NCI-H345 (cell line): ENCODE data around the gene CORT.
"Not testable (repeated sequence)": the region's sequence is repeated elsewhere in the genome, so short reads cannot be mapped to it uniquely, and the experiment has no call there.

Experiments
- DNase-seq: peaks from one replicate; lab custom pipeline; 2025; lab: John Stamatoyannopoulos, UW

The CORT gene, protein sequence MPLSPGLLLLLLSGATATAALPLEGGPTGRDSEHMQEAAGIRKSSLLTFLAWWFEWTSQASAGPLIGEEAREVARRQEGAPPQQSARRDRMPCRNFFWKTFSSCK

DNA sequence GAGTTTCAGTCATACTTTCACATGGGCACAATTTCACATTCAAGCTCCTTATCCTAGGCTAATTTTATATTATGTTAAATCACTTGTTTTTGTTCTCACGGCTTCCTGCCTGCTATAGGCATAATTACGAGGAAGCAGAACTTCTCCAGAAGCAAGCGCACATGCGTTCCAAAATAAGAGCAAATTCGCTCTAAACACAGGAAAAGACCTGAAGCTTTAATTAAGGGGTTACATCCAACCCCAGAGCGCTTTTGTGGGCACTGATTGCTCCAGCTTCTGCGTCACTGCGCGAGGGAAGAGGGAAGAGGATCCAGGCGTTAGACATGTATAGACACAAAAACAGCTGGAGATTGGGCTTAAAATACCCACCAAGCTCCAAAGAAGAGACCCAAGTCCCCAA, at the start of gene CORT:
CORT (plus strand) TSS at position 281 of the 400 bp plus-strand sequence. CDS start 193 bp downstream, outside the sequence.
- DNase-seq = no peak

GRCh38 chr1:10401281-10401680, 48.5 kb upstream of the CORT start:
- DNase-seq = no peak

DNA sequence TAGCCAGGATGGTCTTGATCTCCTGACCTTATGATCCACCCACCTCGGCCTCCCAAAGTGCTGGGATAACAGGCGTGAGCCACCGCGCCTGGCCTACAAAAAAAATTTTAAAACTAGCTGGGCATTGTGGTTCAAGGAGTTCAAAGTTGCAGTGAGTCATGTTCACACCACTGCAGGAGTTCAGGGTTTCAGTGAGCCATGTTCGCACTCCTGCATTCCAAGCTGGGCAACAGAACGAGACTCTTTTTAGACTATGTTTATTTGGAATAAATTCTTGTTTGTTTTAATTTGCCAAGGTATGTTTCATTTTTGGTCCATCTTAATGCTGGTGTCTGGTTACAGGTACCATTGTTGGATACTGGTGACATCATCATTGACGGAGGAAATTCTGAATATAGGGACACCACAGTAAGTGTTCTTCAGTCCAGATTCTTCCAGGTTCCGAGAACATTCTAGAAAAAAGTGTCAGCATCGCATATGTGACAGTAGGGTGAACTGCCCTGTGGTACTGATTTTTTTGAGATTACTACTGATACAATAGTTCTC, 47.0 kb upstream of the CORT start:
- DNase-seq = no peak

- no peak for DNase-seq
Observed at GRCh38 chr1:10407201-10407600, 42.6 kb upstream of the CORT start.

- DNase-seq = no peak
Observed at GRCh38 chr1:10415211-10415930, 34.5 kb upstream of the CORT start.

DNA sequence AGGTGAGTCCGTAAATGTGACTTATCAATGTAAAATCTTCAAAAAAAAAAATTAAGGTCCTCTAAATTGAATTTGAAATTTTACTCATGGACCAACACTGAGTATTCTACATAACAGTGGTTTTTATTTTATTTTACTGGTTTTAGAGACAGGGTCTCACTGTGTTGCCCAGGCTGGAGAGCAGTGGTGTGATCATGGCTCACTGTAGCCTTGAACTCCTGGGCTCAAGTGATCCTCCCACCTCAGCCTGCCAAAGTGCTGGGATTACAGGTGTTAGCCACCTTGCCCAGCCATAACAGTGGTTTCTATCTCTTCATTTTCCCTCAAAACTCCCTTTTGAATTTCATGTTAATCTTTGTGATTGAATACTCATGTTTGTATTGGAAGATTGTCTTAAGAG, 33.9 kb upstream of the CORT start:
- not testable (repeated sequence) for DNase-seq

GRCh38 chr1:10418741-10419140, 31.1 kb upstream of the CORT start:
- not testable (repeated sequence) for DNase-seq

- DNase-seq = no peak
Observed at GRCh38 chr1:10419351-10419750, 30.5 kb upstream of the CORT start.

- DNase-seq = no peak
Observed at GRCh38 chr1:10421637-10422036, 28.2 kb upstream of the CORT start.

GRCh38 chr1:10424034-10424433, 25.8 kb upstream of the CORT start:
- no peak for DNase-seq

DNA sequence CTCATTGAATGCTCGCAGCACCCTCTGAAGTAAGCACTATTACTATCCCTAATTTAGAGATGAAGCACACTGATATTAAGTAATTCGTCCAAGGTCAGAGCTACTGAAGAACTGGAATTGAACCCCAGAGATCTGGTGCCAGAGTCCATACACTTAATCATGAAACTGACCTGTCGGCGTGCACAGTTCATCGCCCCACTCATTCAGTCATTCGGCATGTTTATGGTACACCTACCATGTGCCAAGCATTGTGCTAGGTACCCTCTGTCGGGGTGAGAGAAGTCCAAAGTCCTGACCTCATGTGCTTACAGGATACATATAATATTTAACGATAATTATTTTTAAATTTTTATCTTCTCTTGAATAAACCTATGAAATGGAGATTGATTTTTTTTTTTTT, 25.2 kb upstream of the CORT start:
- no peak for DNase-seq

DNA sequence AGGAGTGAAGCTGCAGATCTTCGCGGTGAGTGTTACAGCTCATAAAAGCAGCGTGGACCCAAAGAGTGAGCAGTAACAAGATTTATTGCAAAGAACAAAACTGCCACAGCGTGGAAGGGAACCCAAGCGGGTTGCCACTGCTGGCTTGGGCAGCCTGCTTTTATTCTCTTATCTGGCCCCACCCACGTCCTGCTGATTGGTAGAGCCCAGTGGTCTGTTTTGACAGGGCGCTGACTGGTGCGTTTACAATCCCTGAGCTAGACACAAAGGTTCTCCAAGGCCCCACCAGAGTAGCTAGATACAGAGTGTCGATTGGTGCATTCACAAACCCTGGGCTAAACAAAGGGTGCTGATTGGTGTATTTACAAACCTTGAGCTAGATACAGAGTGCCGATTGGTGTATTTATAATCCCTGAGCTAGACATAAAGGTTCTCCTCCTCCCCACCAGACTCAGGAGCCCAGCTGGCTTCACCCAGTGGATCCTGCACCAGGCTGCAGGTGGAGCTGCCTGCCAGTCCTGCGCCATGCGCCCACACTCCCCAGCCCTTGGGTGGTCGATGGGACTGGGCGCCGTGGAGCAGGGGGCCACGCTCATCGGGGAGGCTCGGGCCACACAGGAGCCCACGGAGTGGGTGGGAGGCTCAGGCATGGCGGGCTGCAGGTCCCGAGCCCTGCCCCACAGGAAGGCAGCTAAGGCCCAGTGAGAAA, 23.9 kb upstream of the CORT start:
- not testable (repeated sequence) for DNase-seq

GRCh38 chr1:10426535-10426848, 23.3 kb upstream of the CORT start:
- DNase-seq = not testable (repeated sequence)

DNA sequence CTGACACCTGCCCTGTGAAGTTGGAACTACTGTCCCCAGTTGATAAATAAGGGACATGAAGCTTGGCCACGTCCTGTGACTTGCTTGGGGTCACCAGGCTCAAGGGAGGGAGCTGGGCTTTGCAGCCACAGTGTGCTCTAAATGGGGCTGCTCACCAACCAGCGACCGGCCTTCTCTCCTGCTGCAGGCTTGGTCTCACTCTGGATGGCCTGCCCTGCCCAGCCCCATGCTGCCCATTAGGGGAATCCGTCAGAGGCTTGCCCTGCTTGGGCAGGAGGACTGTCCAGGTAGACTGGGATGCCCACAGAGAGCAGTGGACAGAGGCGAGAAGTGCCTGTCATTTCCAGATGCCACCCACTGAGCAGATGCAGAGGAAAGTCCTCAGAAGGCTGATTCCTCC, 20.8 kb upstream of the CORT start:
- DNase-seq = no peak

DNA sequence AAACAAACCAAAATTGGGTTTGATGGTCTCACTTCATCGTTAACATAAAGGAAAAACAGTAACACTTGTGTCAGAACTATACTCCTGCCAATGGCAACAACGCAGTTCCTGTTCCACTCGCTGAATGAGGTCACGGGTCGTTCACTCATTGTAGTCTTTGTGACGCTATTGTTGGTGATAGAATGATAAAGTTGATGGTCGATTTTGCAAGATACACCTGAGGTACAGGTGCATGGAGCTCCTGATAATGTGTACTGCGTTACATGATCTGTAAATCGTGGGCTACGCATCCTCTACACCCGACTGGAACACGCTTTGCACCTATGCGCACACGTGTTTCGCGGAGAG, 20.0 kb upstream of the CORT start:
- DNase-seq = peak; percentile 31

DNA sequence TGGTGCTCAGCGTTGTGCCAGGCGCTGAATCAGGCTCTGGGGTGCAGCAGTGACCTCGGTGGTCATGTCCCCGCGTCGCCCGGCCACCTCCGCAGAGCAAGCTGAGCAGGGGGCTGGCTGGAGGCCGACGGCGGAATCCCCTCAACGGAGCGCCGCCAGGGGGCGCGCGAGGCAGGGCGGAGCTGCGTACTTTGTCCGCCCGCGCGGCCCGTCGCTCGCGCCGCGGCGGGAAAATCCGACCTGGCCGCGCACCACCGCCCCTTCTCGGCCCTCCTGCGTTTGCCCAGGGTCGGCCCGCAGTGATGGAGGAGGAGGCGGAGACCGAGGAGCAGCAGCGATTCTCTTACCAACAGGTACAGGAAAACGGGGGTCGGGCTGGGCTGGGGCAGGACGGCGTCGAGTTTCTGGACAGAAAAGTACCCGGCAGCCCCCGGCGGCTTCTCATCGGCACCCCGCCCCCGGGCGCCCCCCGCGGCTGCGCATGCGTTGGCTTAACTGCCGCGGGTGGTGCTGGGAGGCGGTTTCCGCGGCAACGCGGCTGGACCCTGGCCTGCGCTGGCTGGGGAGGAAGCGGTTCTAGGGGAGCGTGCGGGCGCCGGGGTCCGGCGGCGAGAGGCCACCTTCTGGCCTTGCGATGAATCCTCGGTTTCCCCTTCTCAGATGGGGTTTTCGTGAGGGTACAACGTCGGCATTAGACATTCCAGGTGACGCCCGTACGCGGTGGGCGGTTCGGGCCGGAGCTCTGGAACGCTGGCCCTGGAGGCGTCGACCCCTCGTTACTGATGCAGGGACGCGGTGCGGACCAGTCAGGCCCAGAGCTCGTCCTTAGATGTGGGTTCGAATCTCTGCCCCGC, 19.4 kb upstream of the CORT start, which contains the start of gene CENPS:
CENPS (plus strand) TSS at position 218 of the 854 bp plus-strand sequence; CDS start at position 303, 85 bp downstream.
- DNase-seq = peak; percentile 88

DNA sequence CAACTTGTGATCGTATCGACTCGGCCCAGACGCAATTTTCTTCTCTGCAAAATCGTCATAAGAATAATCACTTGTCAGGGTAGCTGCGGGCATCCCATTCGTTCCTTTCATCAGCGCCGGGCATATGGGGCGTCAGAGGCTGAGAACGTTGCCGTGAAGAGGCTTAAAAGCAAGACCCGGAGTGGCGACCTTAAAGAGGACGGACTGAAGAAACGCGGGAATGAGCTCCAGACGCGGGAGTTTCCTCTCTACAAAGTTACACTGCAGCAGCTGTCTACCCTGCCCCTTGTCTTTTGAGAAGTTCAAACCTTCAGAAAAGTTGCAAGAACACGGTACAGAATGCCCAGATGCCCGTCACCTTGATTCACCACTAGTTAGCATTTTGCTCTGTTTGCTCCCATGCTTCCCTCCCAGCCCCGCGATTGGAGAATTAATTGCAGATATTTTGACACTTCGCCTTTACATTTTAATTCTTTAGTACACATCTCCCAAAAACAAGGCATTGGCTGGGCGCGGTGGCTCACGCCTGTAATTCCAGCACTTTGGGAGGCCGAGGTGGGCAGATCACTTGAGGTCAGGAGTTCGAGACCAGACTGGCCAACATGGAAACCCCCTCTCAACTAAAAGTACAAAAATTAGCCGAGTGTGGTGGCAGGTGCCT, 18.6 kb upstream of the CORT start:
- DNase-seq = no peak

GRCh38 chr1:10432910-10433700, 16.7 kb upstream of the CORT start:
- DNase-seq = no peak

DNA sequence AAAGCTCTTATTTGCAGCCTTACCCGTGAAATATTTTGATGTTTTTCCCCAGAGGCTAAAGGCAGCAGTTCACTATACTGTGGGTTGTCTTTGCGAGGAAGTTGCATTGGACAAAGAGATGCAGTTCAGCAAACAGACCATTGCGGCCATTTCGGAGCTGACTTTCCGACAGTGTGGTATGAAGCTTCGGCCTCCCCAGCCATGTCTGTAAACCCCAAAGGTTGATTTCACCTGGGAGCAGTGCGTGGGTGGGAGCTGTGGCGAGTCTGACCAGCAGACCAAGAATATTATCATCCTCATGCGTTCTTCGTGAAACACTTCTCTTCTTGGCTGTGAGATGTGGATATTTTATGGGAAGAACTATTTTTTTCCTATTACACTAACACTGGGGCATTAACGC, 16.0 kb upstream of the CORT start:
- DNase-seq = no peak

GRCh38 chr1:10434590-10434989, 15.2 kb upstream of the CORT start:
- DNase-seq = no peak

DNA sequence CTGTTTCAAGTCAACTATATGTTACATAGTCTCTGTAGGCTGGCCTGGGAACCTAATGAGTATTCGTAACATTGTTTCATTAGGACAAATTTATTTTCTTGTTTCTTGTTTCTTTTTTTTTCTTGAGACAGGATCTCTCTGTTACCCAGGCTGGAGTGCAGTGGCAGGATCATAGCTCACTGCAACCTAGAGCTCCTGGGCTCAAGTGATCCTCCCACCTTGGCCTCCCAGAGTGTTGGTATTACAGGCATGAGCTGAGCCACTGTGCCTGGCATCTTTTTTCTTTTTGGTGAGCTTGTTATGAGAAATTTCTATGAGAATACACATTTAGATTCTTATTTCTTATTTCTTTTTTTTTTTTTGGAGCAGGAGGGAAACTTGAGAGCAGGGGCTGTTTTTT, 12.8 kb upstream of the CORT start:
- DNase-seq = no peak
